ENCODE results near the gene ATG9A. TPM values are rescaled to one million over a fixed set of nuclear protein-coding genes. Genes with fewer than 3 reads are reported as not detected.

Gene ATG9A
- total RNA-seq, 4 donors from 2014 or later = 21.5 to 53.5 (median 45.9) TPM

DNA sequence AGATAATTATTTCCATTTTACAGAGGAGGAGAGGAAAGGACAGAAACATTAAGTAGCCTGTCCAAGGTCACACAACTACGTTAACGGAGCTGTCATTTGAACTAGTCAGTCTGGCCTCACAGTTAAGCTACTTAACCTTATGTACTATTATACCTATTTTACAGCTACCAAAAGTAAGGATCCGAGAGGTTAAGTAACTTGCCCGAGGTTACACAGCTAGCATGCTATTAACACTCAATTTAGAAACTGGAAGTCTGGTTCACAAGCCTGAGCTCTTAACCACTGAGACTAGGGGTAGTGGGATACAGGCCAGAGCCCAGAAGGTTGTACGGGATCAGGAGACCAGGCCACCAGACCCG lies 15.3 kb upstream of the ATG9A start:
- intact Hi-C loops (cut with DNase I; ENCODE audit: low total_unique reads) = no loop called here
- no peaks in the 10 kb centered on the region for H3K9me3 ChIP-seq
- peak overlapping the region; percentile 90 to 95 for H3K27ac ChIP-seq
- peaks cover 0 to 19% of the 10 kb centered on the region in 2 donors for H3K4me1 ChIP-seq
- H3K4me3 ChIP-seq = peak overlapping the region; percentile 81 to 86
- H3K27me3 ChIP-seq = no peaks in the 10 kb centered on the region
- no peaks in the 10 kb centered on the region for H3K36me3 ChIP-seq
- no peak for TF ChIP-seq POLR2A (IDR thresholded peaks at IDR 0.05)
- TF ChIP-seq, protein P1, sequence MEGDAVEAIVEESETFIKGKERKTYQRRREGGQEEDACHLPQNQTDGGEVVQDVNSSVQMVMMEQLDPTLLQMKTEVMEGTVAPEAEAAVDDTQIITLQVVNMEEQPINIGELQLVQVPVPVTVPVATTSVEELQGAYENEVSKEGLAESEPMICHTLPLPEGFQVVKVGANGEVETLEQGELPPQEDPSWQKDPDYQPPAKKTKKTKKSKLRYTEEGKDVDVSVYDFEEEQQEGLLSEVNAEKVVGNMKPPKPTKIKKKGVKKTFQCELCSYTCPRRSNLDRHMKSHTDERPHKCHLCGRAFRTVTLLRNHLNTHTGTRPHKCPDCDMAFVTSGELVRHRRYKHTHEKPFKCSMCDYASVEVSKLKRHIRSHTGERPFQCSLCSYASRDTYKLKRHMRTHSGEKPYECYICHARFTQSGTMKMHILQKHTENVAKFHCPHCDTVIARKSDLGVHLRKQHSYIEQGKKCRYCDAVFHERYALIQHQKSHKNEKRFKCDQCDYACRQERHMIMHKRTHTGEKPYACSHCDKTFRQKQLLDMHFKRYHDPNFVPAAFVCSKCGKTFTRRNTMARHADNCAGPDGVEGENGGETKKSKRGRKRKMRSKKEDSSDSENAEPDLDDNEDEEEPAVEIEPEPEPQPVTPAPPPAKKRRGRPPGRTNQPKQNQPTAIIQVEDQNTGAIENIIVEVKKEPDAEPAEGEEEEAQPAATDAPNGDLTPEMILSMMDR (IDR thresholded peaks at IDR 0.05) = no peak
- no peak for DNase-seq

DNA sequence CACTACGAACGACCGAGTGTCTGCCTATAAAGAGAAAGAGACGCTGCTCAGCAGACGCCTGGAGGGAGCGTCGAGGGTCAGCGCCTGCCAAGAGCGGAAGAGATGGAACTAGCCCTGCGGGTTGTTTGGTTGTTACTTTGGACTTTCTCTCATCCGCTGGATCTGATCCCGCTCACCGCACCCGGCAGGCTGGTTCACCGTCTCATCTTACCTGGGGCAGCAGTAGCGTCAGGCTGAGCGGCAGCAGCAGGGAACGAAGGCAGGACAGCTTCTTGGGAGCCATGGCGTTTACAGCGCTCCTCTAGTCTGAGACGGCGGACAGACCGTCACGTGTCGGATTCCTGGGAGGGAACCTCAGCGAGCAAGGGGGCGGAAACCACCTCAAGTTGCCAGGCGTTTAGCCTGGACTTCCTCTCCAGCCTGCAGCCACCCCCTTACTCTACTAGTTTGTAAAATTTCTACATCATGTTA lies 13.9 kb upstream of the ATG9A start:
- Histone ChIP-seq H3K9me3 (no peaks in the 10 kb centered on the region), H3K4me1 (peaks cover 0 to 11% of the 10 kb centered on the region in 2 donors), H3K4me3 (no peak overlapping the region), H3K27me3 (no peaks in the 10 kb centered on the region), H3K36me3 (no peaks in the 10 kb centered on the region), H3K27ac (peak overlapping the region in 1 of 2 donors; percentile 15)
- TF ChIP-seq POLR2A (IDR thresholded peaks at IDR 0.05) = no peak
- TF ChIP-seq, protein P1 (IDR thresholded peaks at IDR 0.05) = no peak
- intact Hi-C loops (cut with DNase I; ENCODE audit: low total_unique reads) = no loop called here
- peak in 1 of 2 donors; percentile 45 for DNase-seq

DNA sequence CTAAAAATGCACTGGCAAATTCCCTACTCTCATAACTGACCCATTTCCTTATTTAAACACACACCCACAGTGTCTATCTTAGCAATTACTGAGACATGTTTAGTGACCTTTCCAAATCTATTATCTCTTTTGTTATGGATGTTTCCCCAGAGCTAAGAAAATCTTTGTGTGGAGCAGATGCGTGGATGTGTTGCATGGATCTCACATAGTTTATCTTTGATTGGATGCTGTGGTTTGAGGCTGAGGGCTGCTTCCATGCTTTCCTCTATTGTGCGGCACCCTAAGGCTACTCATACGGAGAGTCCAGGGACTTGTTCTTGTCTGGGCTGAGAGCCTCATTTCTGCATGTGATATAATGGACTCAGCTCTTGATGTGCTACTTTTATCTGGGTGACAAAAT lies 4.9 kb upstream of the ATG9A start:
- H3K36me3 ChIP-seq = no peaks in the 10 kb centered on the region
- no peaks in the 10 kb centered on the region for H3K4me1 ChIP-seq
- DNase-seq = no peak
- no peak overlapping the region for H3K4me3 ChIP-seq
- H3K27ac ChIP-seq = no peak overlapping the region
- H3K27me3 ChIP-seq = no peaks in the 10 kb centered on the region
- TF ChIP-seq, protein P1 (IDR thresholded peaks at IDR 0.05) = no peak
- TF ChIP-seq POLR2A (IDR thresholded peaks at IDR 0.05) = no peak
- H3K9me3 ChIP-seq = no peaks in the 10 kb centered on the region
- intact Hi-C loops (cut with DNase I; ENCODE audit: low total_unique reads) = no loop called here

DNA sequence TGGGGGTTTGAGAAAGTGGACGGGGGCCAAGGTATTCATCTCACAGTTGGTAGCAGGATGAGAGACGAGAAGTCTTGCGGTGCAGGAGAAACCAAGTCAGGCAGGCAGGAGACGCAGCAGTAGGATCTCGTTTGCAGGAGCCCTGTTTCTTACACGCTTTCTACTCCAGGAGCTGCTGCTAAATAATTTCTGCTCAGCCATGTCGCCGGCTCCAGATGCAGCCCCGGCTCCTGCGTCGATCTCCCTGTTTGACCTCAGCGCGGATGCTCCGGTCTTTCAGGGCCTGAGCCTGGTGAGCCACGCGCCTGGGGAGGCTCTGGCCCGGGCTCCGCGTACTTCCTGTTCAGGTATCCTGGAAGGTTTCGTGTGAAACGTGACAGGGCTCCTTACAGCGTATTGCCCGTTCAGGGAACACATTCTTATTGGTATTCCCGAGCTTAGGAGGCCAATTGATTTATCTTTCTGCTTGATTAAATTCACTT lies 664 bp upstream of the ATG9A start:
- no peak for DNase-seq
- Histone ChIP-seq H3K36me3 (no peaks in the 10 kb centered on the region), H3K4me1 (peaks cover 0 to 7% of the 10 kb centered on the region in 2 donors), H3K27me3 (no peaks in the 10 kb centered on the region), H3K4me3 (peak overlapping the region; percentile 58 to 91), H3K9me3 (no peaks in the 10 kb centered on the region), H3K27ac (peak overlapping the region; percentile 77 to 87)
- intact Hi-C loops (cut with DNase I; ENCODE audit: low total_unique reads) = no loop called here
- TF ChIP-seq, protein P1 (IDR thresholded peaks at IDR 0.05) = no peak

DNA sequence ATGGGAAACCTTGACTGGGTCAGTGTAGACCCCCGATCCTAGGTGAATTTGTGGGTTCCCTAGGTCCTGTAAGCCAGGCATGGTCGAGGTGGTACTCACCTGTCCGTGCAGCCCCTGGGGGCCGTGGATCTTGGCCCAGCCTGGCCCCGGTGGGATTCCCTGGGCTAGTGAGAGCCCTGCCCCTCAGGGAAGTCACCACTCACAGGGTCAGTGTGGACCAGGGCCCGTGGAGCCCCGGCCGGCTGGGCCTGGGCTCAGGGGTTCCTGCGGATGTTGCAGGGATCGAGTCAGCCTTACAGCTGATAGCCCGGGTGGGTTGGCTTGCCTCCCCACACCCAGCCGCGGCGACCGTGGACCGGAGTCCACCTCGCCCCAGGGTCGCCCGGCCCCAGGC lies 528 bp downstream of the ATG9A start:
- Histone ChIP-seq H3K27ac (peak overlapping the region; percentile 92 to 98), H3K4me3 (peak overlapping the region; percentile 58 to 91), H3K36me3 (no peaks in the 10 kb centered on the region), H3K4me1 (peaks cover 0 to 7% of the 10 kb centered on the region in 2 donors), H3K27me3 (no peaks in the 10 kb centered on the region), H3K9me3 (no peaks in the 10 kb centered on the region)
- intact Hi-C loops (cut with DNase I; ENCODE audit: low total_unique reads) = no loop called here
- TF ChIP-seq POLR2A (IDR thresholded peaks at IDR 0.05) = no peak
- TF ChIP-seq, protein P1 (IDR thresholded peaks at IDR 0.05) = no peak
- DNase-seq = no peak

Data from uterus (tissue), 4 donors.